Naive thymus-derived CD4-positive, alpha-beta T cell (primary cell): ENCODE results near the gene OPA3. TPM values are rescaled to one million over a fixed set of nuclear protein-coding genes. Genes with fewer than 3 reads are reported as not detected.

Source experiments
- ATAC-seq: fragments of 150-1000 bp; cut with Tn5 transposase; 2 replicates; pipeline ENCODE4 v1.10.0; 2021; ENCODE audit warnings: mild to moderate bottlenecking, moderate library complexity
- CTCF ChIA-PET: fragments of 350-600 bp; sonication (Branson Sonifier 250); formaldehyde crosslinking; loops from one replicate; lab custom pipeline; 2021; ENCODE audit warnings: antibody characterized with exemption; lab: Charles Lee
- POLR2A ChIA-PET: fragments of 350-600 bp; sonication (Branson Sonifier 250); formaldehyde crosslinking; loops from one replicate; lab custom pipeline; 2021; ENCODE audit warnings: antibody characterized with exemption, inconsistent platforms; lab: Charles Lee
- DNase-seq, 9 donors: peaks; one replicate each; pipeline versions ENCODE4 v3.0.0 to v3.0.0-alpha.2; 2020 to 2022; ENCODE audit warnings: mixed read lengths in 1 of 9
- H3K27ac ChIP-seq: one replicate; pipeline ENCODE4 v1.7.0; 2013; ENCODE audit warnings: mild to moderate bottlenecking, low read depth, low read length, moderate library complexity
- H3K27me3 ChIP-seq, 2 donors: one replicate each; pipeline ENCODE4 v1.7.0; 2013; ENCODE audit warnings: low read length in 2 of 2, mild to moderate bottlenecking in 2 of 2, moderate library complexity in 2 of 2; ENCODE audit not compliant: control insufficient read depth in 2 of 2, insufficient read depth in 2 of 2
- H3K36me3 ChIP-seq, 3 experiments: 1 replicate in 2 of 3; 2 replicates in 1 of 3; pipeline ENCODE4 v1.7.0; 2013; ENCODE audit warnings: low read length in 3 of 3, mild to moderate bottlenecking in 3 of 3, moderate library complexity in 1 of 3; ENCODE audit not compliant: insufficient read depth in 3 of 3, control insufficient read depth in 2 of 3
- H3K4me1 ChIP-seq, 2 donors: one replicate each; pipeline ENCODE4 v1.7.0; 2013; ENCODE audit warnings: low read length in 2 of 2, mild to moderate bottlenecking in 2 of 2, moderate library complexity in 1 of 2; ENCODE audit not compliant: control insufficient read depth in 2 of 2, insufficient read depth in 2 of 2
- H3K4me3 ChIP-seq: 2 replicates; pipeline ENCODE4 v1.7.0; 2013; ENCODE audit warnings: mild to moderate bottlenecking, low read length
- H3K9me3 ChIP-seq, 3 experiments: 1 replicate in 2 of 3; 2 replicates in 1 of 3; pipeline ENCODE4 v1.7.0; 2013; ENCODE audit warnings: low read length in 3 of 3; ENCODE audit not compliant: control insufficient read depth in 2 of 3
- H3K27ac Mint-ChIP-seq, 9 donors: one replicate each; pipeline ENCODE4 v1.8.0; 2020 to 2022; ENCODE audit warnings: mixed read lengths in 9 of 9, mild to moderate bottlenecking in 8 of 9, moderate library complexity in 5 of 9, inconsistent platforms in 2 of 9
- H3K27me3 Mint-ChIP-seq, 5 donors: one replicate each; pipeline ENCODE4 v1.8.0; 2021 to 2022; ENCODE audit warnings: mixed read lengths in 5 of 5, mild to moderate bottlenecking in 1 of 5
- H3K36me3 Mint-ChIP-seq, 5 donors: one replicate each; pipeline ENCODE4 v1.8.0; 2020 to 2022; ENCODE audit warnings: mixed read lengths in 5 of 5, mild to moderate bottlenecking in 3 of 5, inconsistent platforms in 1 of 5
- H3K4me1 Mint-ChIP-seq, 7 donors: one replicate each; pipeline ENCODE4 v1.8.0; 2020 to 2022; ENCODE audit warnings: mixed read lengths in 7 of 7, mild to moderate bottlenecking in 3 of 7, inconsistent platforms in 1 of 7
- H3K4me3 Mint-ChIP-seq, 10 donors: one replicate each; pipeline ENCODE4 v1.8.0; 2020 to 2022; ENCODE audit warnings: mild to moderate bottlenecking in 10 of 10, mixed read lengths in 10 of 10, moderate library complexity in 6 of 10, inconsistent platforms in 2 of 10
- H3K9me3 Mint-ChIP-seq, 11 donors: one replicate each; pipeline ENCODE4 v1.8.0; 2020 to 2022; ENCODE audit warnings: mixed read lengths in 11 of 11, mild to moderate bottlenecking in 4 of 11, inconsistent platforms in 1 of 11, moderate library complexity in 1 of 11
- intact Hi-C, 2 donors: fragments of 100-400 bp; cut with micrococcal nuclease; formaldehyde crosslinking; loops; one replicate each; pipeline ENCODE4 v1.15.1; 2023
- polyA plus RNA-seq, 2 donors: library from polyadenylated mRNA; unstranded; fragments of 300-500 nt; fragmentation: Illumina TruSeq; gene quantifications; one replicate each; pipeline ENCODE4 v1.2.3, GENCODE V29; 2021
- total RNA-seq, 6 experiments: library from RNA in 5 of 6; stranded (reverse) in 5 of 6; gene quantifications; 1 replicate in 5 of 6; 2 replicates in 1 of 6; pipeline ENCODE4 v1.2.3 and lab custom pipeline; 2021 to 2026

OPA3 gene
- total and polyA plus RNA-seq, 7 experiments from 2014 or later: 7.8 to 26.1 (median 9.1) TPM

GRCh38 chr19:45581576-45581975 is 3.0 kb downstream of the OPA3 start:
- no peak overlapping the region for H3K4me3 ChIP-seq
- peak overlapping the region in 5 of 10 donors; percentile 13 to 68 (median 54) for H3K4me3 Mint-ChIP-seq
- peaks cover 0 to 2% (median 0%) of the 10 kb centered on the region in 5 donors for H3K27me3 Mint-ChIP-seq
- no peaks in the 10 kb centered on the region for H3K27me3 ChIP-seq
- no peak overlapping the region for H3K27ac ChIP-seq
- no peak for ATAC-seq
- no peaks in the 10 kb centered on the region for H3K9me3 ChIP-seq
- peaks cover 0 to 8% (median 0%) of the 10 kb centered on the region in 3 experiments for H3K36me3 ChIP-seq
- POLR2A ChIA-PET: interaction anchor here (0.6 kb wide), 2 partner anchors 52 to 102 kb away, joined by 3 to 4 read pairs; no protein-coding TSS in a partner anchor
- H3K4me1 ChIP-seq: peaks cover 6 to 10% of the 10 kb centered on the region in 2 donors
- peaks cover 0 to 18% (median 4%) of the 10 kb centered on the region in 5 donors for H3K36me3 Mint-ChIP-seq
- CTCF ChIA-PET: no interaction called here
- H3K9me3 Mint-ChIP-seq: no peaks in the 10 kb centered on the region
- intact Hi-C loops: loop anchor here in 1 of 2 donors (5.0 kb wide), 1 partner anchor 159 kb away; the partner anchor contains the start of gene ERCC1
- H3K27ac Mint-ChIP-seq: peak overlapping the region in 4 of 9 donors; percentile 38 to 70 (median 54)
- DNase-seq: no peak
- peaks cover 6 to 44% (median 33%) of the 10 kb centered on the region in 7 donors for H3K4me1 Mint-ChIP-seq

GRCh38 chr19:45578861-45579260 is 5.7 kb downstream of the OPA3 start:
- ATAC-seq (no peak), DNase-seq (no peak)
- Histone ChIP-seq H3K27me3 (no peaks in the 10 kb centered on the region), H3K27ac (no peak overlapping the region), H3K36me3 (peaks cover 0 to 8% (median 0%) of the 10 kb centered on the region in 3 experiments), H3K9me3 (no peaks in the 10 kb centered on the region), H3K4me1 (peaks cover 0 to 3% of the 10 kb centered on the region in 2 donors), H3K4me3 (no peak overlapping the region)
- peak overlapping the region in 2 of 9 donors; percentile 68 to 73 for H3K27ac Mint-ChIP-seq
- no peak overlapping the region for H3K4me3 Mint-ChIP-seq
- H3K36me3 Mint-ChIP-seq: peaks cover 0 to 18% (median 4%) of the 10 kb centered on the region in 5 donors
- H3K27me3 Mint-ChIP-seq: no peaks in the 10 kb centered on the region
- ChIA-PET POLR2A (no interaction called here), CTCF (no interaction called here)
- intact Hi-C loops: no loop called here
- peaks cover 6 to 32% (median 25%) of the 10 kb centered on the region in 7 donors for H3K4me1 Mint-ChIP-seq
- no peaks in the 10 kb centered on the region for H3K9me3 Mint-ChIP-seq

- H3K4me3 ChIP-seq: no peak overlapping the region
- no peaks in the 10 kb centered on the region for H3K4me1 ChIP-seq
- no peaks in the 10 kb centered on the region for H3K27me3 Mint-ChIP-seq
- H3K4me3 Mint-ChIP-seq: no peak overlapping the region
- intact Hi-C loops: no loop called here
- H3K27me3 ChIP-seq: no peaks in the 10 kb centered on the region
- H3K36me3 ChIP-seq: peaks cover 0 to 8% (median 0%) of the 10 kb centered on the region in 3 experiments
- peaks cover 6 to 25% (median 17%) of the 10 kb centered on the region in 7 donors for H3K4me1 Mint-ChIP-seq
- no peaks in the 10 kb centered on the region for H3K9me3 Mint-ChIP-seq
- peak overlapping the region in 4 of 9 donors; percentile 13 to 59 (median 35) for H3K27ac Mint-ChIP-seq
- ATAC-seq (no peak), DNase-seq (no peak)
- ChIA-PET CTCF (no interaction called here), POLR2A (interaction anchor here (0.6 kb wide), 1 partner anchor 1697 kb away, joined by 3 read pairs; no protein-coding TSS in a partner anchor)
- H3K36me3 Mint-ChIP-seq: peaks cover 0 to 14% (median 5%) of the 10 kb centered on the region in 5 donors
- no peaks in the 10 kb centered on the region for H3K9me3 ChIP-seq
- no peak overlapping the region for H3K27ac ChIP-seq
Measured at GRCh38 chr19:45577111-45577905, 7.3 kb downstream of the OPA3 start.

- H3K4me3 Mint-ChIP-seq: no peak overlapping the region
- Histone ChIP-seq H3K27ac (no peak overlapping the region), H3K27me3 (no peaks in the 10 kb centered on the region), H3K4me3 (no peak overlapping the region), H3K9me3 (no peaks in the 10 kb centered on the region), H3K36me3 (peaks cover 0 to 8% (median 0%) of the 10 kb centered on the region in 3 experiments), H3K4me1 (no peaks in the 10 kb centered on the region)
- DNase-seq (no peak), ATAC-seq (no peak)
- H3K36me3 Mint-ChIP-seq: peaks cover 0 to 10% (median 6%) of the 10 kb centered on the region in 5 donors
- ChIA-PET CTCF (no interaction called here), POLR2A (interaction anchor here (0.6 kb wide), 1 partner anchor 1698 kb away, joined by 3 read pairs; no protein-coding TSS in a partner anchor)
- H3K27me3 Mint-ChIP-seq: no peaks in the 10 kb centered on the region
- peaks cover 6 to 23% (median 15%) of the 10 kb centered on the region in 7 donors for H3K4me1 Mint-ChIP-seq
- H3K27ac Mint-ChIP-seq: peak overlapping the region in 1 of 9 donors; percentile 32
- intact Hi-C loops: no loop called here
- H3K9me3 Mint-ChIP-seq: no peaks in the 10 kb centered on the region
Measured at GRCh38 chr19:45576682-45577081, 7.9 kb downstream of the OPA3 start.

- Histone ChIP-seq H3K27me3 (no peaks in the 10 kb centered on the region), H3K9me3 (no peaks in the 10 kb centered on the region), H3K4me3 (no peak overlapping the region), H3K27ac (no peak overlapping the region), H3K4me1 (no peaks in the 10 kb centered on the region), H3K36me3 (no peaks in the 10 kb centered on the region)
- CTCF ChIA-PET: no interaction called here
- POLR2A ChIA-PET: interaction anchor here (0.6 kb wide), 1 partner anchor 146 kb away, joined by 3 read pairs; no protein-coding TSS in a partner anchor
- H3K27me3 Mint-ChIP-seq: no peaks in the 10 kb centered on the region
- H3K4me3 Mint-ChIP-seq: no peak overlapping the region
- H3K4me1 Mint-ChIP-seq: peaks cover 6 to 24% (median 11%) of the 10 kb centered on the region in 7 donors
- ATAC-seq (no peak), DNase-seq (no peak)
- H3K27ac Mint-ChIP-seq: no peak overlapping the region
- intact Hi-C loops: no loop called here
- no peaks in the 10 kb centered on the region for H3K9me3 Mint-ChIP-seq
- H3K36me3 Mint-ChIP-seq: peaks cover 0 to 7% (median 3%) of the 10 kb centered on the region in 5 donors
Measured at GRCh38 chr19:45575216-45575615, 9.4 kb downstream of the OPA3 start.

- ATAC-seq: no peak
- no peaks in the 10 kb centered on the region for H3K9me3 ChIP-seq
- H3K9me3 Mint-ChIP-seq: no peaks in the 10 kb centered on the region
- no peaks in the 10 kb centered on the region for H3K4me1 ChIP-seq
- H3K36me3 Mint-ChIP-seq: peaks cover 0 to 7% (median 4%) of the 10 kb centered on the region in 5 donors
- no peak overlapping the region for H3K27ac ChIP-seq
- no peaks in the 10 kb centered on the region for H3K27me3 Mint-ChIP-seq
- H3K36me3 ChIP-seq: no peaks in the 10 kb centered on the region
- CTCF ChIA-PET: interaction anchor here (0.6 kb wide), 1 partner anchor 340 kb away, joined by 3 read pairs; the partner anchor contains the start of gene NANOS2
- H3K4me3 ChIP-seq: no peak overlapping the region
- no peak overlapping the region for H3K27ac Mint-ChIP-seq
- intact Hi-C loops: no loop called here
- no peaks in the 10 kb centered on the region for H3K27me3 ChIP-seq
- POLR2A ChIA-PET: interaction anchor here (0.6 kb wide), 1 partner anchor 145 kb away, joined by 3 read pairs; no protein-coding TSS in a partner anchor
- H3K4me1 Mint-ChIP-seq: peaks cover 10 to 29% (median 17%) of the 10 kb centered on the region in 7 donors
- no peak overlapping the region for H3K4me3 Mint-ChIP-seq
- DNase-seq: no peak
Measured at GRCh38 chr19:45574526-45574925, 10.1 kb downstream of the OPA3 start.
